IMR-90 (cell line): ENCODE data around the gene RNU6-9.

Experiments
- BHLHE40 ChIP-seq: fragments of 150-350 bp; IDR thresholded peaks from 2 replicates; pipeline ENCODE4 v1.6.1; 2016; ENCODE audit warnings: mild to moderate bottlenecking, low read depth, low read length
- CEBPB ChIP-seq: IDR thresholded peaks from 2 replicates; pipeline ENCODE4 v1.6.1; 2012; ENCODE audit warnings: low read depth, low read length, improper control_type of control experiment
- CHD1 ChIP-seq: IDR thresholded peaks from 2 replicates; pipeline ENCODE4 v1.6.1; 2012; ENCODE audit warnings: low read depth, low read length, improper control_type of control experiment
- CTCF ChIP-seq: conservative IDR thresholded peaks from 2 replicates; pipeline ENCODE4 v1.5.1; 2012; ENCODE audit warnings: mild to moderate bottlenecking, low read depth, low read length, improper control_type of control experiment
- ELK1 ChIP-seq: fragments of 150-350 bp; IDR thresholded peaks from 2 replicates; pipeline ENCODE4 v1.6.1; 2016; ENCODE audit warnings: low read depth, mild to moderate bottlenecking, low read length, moderate library complexity, borderline replicate concordance
- FOS ChIP-seq: fragments of 150-350 bp; IDR thresholded peaks from 2 replicates; pipeline ENCODE4 v1.6.1; 2016; ENCODE audit warnings: low read depth, low read length
- MAFK ChIP-seq: IDR thresholded peaks from 2 replicates; pipeline ENCODE4 v1.6.1; 2012; ENCODE audit warnings: low read depth, low read length, improper control_type of control experiment
- MAZ ChIP-seq: IDR thresholded peaks from 2 replicates; pipeline ENCODE4 v1.6.1; 2012; ENCODE audit warnings: low read depth, mild to moderate bottlenecking, low read length, improper control_type of control experiment, moderate library complexity, borderline replicate concordance
- MXI1 ChIP-seq: IDR thresholded peaks from 2 replicates; pipeline ENCODE4 v1.6.1; 2012; ENCODE audit warnings: low read depth, mild to moderate bottlenecking, low read length, moderate library complexity, borderline replicate concordance
- NFE2L2 ChIP-seq: fragments of 150-350 bp; IDR thresholded peaks from 2 replicates; pipeline ENCODE4 v1.6.1; 2016; ENCODE audit warnings: low read depth, mild to moderate bottlenecking, low read length
- POLR2A ChIP-seq: IDR thresholded peaks from 2 replicates; pipeline ENCODE4 v1.6.1; 2012; ENCODE audit warnings: mild to moderate bottlenecking, low read depth, low read length
- SMC3 ChIP-seq: fragments of 150-350 bp; IDR thresholded peaks from 2 replicates; pipeline ENCODE4 v1.6.1; 2016; ENCODE audit warnings: low read depth, mild to moderate bottlenecking, antibody characterized with exemption, low read length, moderate library complexity
- USF2 ChIP-seq: fragments of 150-350 bp; IDR thresholded peaks from 2 replicates; pipeline ENCODE4 v1.6.1; 2017; ENCODE audit warnings: mild to moderate bottlenecking, antibody characterized with exemption, low read length, low read depth

GRCh38 chr19:938233-938923 lies 45.1 kb downstream of the RNU6-9 start:
- TF ChIP-seq POLR2A, result no peak
- no peak for TF ChIP-seq USF2
- no peak for TF ChIP-seq ELK1
- TF ChIP-seq CTCF, result no peak
- no peak for TF ChIP-seq BHLHE40
- no peak for TF ChIP-seq SMC3
- TF ChIP-seq MXI1, result no peak
- TF ChIP-seq CEBPB, result no peak
- TF ChIP-seq CHD1, result no peak
- TF ChIP-seq MAZ, result no peak
- no peak for TF ChIP-seq FOS
- no peak for TF ChIP-seq MAFK
- TF ChIP-seq NFE2L2, result no peak
